Anterior cingulate cortex (tissue), 58 donors: ENCODE data around the gene TSPY2.
"Not testable (repeated sequence)": the region's sequence is repeated elsewhere in the genome, so short reads cannot be mapped to it uniquely, and the experiment has no call there.

Experiments used
- DNase-seq, 58 donors: peaks; one replicate each; lab custom pipeline; 2025; lab: John Stamatoyannopoulos, UW

The TSPY2 gene

DNA sequence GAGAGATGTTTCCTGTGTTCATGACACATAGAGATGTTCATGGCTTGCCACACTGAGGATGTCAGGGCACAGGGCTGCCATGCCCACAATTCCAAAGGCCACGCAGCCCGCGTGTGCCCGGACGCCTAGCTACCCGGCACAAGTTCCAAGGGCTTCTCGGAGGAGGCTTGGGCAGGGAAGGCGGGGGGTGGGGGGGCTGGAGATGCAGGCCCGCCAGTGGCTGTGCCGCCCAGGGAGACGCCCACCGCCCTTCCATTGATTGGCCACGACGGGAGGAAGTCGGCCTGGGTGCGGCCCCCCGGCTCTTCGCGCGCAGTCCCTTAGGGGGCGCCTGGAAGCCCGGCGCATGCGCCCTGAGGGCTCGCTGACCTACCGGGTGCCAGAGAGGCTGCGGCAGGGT is at the start of gene TSPY2:
Gene TSPY2, plus strand, starts transcription at position 301 of the 400 bp plus-strand sequence. Its CDS starts 46 bp downstream, at position 347.
- not testable (repeated sequence) for DNase-seq

- not testable (repeated sequence) for DNase-seq
Measured at GRCh38 chrY:6209565-6209964, 36.5 kb upstream of the TSPY2 start.

DNA sequence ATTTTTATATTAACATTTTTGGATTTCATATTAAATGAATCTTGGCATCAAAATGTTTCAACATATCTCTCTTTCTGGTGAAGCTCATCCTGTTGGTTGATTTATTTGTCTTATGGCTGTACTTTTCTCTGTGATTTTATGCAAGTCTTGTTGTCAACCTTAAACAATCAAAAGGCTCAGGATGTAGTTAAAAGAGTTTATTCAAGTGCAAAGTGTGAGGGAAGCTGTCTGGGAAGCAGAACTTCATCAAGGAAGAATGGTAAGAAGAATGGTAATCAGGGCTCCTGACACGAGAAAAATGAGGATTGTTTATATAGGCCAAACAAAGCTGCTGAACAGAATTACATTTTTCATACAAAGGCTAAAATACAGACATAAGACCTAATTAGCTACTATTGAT is 29.0 kb upstream of the TSPY2 start:
- DNase-seq = not testable (repeated sequence)

- DNase-seq = not testable (repeated sequence)
Measured at GRCh38 chrY:6269839-6270238, 23.8 kb downstream of the TSPY2 start.
